Glutamatergic neuron (in vitro differentiated cells): Measurements from ENCODE around the gene ZNF367. TPM values are rescaled to one million over a fixed set of nuclear protein-coding genes. Genes with fewer than 3 reads are reported as not detected.

Source experiments
- DNase-seq: peaks from one replicate; pipeline ENCODE4 v3.0.0; 2022
- H3K27ac Mint-ChIP-seq: one replicate; pipeline ENCODE4 v1.8.0; 2020; ENCODE audit warnings: mild to moderate bottlenecking, mixed read lengths, inconsistent platforms; ENCODE audit not compliant: unreplicated experiment
- H3K27me3 Mint-ChIP-seq: one replicate; pipeline ENCODE4 v1.8.0; 2020; ENCODE audit warnings: mild to moderate bottlenecking, moderate library complexity, mixed read lengths, inconsistent platforms; ENCODE audit not compliant: unreplicated experiment
- H3K36me3 Mint-ChIP-seq: one replicate; pipeline ENCODE4 v1.8.0; 2020; ENCODE audit warnings: mild to moderate bottlenecking, mixed read lengths, inconsistent platforms; ENCODE audit not compliant: unreplicated experiment
- H3K4me1 Mint-ChIP-seq: one replicate; pipeline ENCODE4 v1.8.0; 2020; ENCODE audit warnings: mild to moderate bottlenecking, low read depth, mixed read lengths, inconsistent platforms; ENCODE audit not compliant: unreplicated experiment
- H3K4me3 Mint-ChIP-seq: one replicate; pipeline ENCODE4 v1.8.0; 2020; ENCODE audit warnings: mild to moderate bottlenecking, mixed read lengths, inconsistent platforms; ENCODE audit not compliant: unreplicated experiment
- H3K9me3 Mint-ChIP-seq: one replicate; pipeline ENCODE4 v1.8.0; 2020; ENCODE audit warnings: mild to moderate bottlenecking, moderate library complexity, mixed read lengths, inconsistent platforms; ENCODE audit not compliant: unreplicated experiment
- long read RNA-seq: library from polyadenylated mRNA; unstranded; transcript quantifications from one replicate; pipeline ENCODE4 v2.0.0, GENCODE V29; 2020; ENCODE audit not compliant: unreplicated experiment
- total RNA-seq: library from RNA; stranded (reverse); fragmentation: NEBNext Ultra II Directional; extraction: Animal tissue kit (Norgen Biotek cat#: 25700); gene quantifications from one replicate; pipeline ENCODE4 v1.2.1, GENCODE V29; 2021; ENCODE audit not compliant: unreplicated experiment
- TF ChIP-seq, protein P1 (sequence below): fragments of 200-600 bp; sonication (generic); IDR thresholded peaks from one replicate; pipeline ENCODE4 v1.5.0; 2021; ENCODE audit not compliant: partially characterized antibody, unreplicated experiment

Gene ZNF367
- 39.5 TPM for total RNA-seq
- long read RNA-seq, partial matches to known transcripts, result 1 of 6 reads
- long read RNA-seq, other reads (novel, unspliced or antisense), result 4 of 6 reads

DNA sequence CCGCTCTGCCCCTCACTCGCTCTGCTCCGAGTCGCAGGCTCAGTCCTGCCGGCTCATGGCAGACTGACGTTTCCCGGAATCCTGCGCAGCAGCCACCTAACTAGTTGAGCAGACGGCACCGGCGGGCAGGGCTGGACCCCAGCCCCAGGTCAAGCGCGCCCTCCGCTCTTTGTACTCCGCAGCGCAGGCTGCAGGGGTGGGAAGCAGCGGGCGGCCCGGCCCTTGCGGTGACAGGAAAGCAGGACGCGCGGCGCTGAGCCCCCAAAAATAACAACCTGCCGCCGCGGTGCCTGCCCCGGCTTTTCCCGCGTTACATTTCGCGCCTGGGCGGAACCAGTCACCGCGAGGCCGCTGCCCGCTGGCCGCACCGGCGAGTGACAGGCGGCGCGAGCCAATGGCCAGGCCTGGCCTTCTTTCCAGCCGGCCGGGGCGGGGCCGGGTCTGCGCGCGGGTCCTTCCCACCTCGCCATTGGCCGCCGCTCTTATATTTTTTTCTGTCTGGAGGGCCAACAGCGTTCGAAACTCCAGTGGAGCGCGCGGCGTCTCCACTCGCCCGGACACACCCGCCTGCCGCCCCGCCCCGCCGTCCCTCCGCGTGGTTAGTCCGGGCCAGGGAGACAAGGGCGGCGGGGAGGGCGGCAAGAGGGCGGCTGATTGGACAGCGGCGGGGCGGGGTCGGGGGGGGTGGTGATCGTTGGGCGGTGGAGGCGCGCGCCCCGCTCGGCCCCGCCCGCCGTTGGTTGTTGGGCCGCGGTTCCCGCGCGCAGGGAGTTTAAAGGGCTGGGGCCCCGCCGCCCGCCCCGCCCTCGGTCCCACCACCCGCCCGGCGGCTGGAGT is at the start of gene ZNF367:
Gene ZNF367 (minus strand): TSS at position 288 of the 837 bp plus-strand sequence. CDS start 338 bp downstream, outside the sequence.
- peaks cover 4% of the 10 kb centered on the region for H3K9me3 Mint-ChIP-seq
- TF ChIP-seq, protein P1, sequence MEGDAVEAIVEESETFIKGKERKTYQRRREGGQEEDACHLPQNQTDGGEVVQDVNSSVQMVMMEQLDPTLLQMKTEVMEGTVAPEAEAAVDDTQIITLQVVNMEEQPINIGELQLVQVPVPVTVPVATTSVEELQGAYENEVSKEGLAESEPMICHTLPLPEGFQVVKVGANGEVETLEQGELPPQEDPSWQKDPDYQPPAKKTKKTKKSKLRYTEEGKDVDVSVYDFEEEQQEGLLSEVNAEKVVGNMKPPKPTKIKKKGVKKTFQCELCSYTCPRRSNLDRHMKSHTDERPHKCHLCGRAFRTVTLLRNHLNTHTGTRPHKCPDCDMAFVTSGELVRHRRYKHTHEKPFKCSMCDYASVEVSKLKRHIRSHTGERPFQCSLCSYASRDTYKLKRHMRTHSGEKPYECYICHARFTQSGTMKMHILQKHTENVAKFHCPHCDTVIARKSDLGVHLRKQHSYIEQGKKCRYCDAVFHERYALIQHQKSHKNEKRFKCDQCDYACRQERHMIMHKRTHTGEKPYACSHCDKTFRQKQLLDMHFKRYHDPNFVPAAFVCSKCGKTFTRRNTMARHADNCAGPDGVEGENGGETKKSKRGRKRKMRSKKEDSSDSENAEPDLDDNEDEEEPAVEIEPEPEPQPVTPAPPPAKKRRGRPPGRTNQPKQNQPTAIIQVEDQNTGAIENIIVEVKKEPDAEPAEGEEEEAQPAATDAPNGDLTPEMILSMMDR, result no peak
- peak within 1 kb of the TSS; percentile 96 for H3K27ac Mint-ChIP-seq
- H3K4me3 Mint-ChIP-seq, result peak within 1 kb of the TSS; percentile 96
- no peaks in the 10 kb centered on the region for H3K36me3 Mint-ChIP-seq
- peak; percentile 97 for DNase-seq
- H3K27me3 Mint-ChIP-seq, result peaks cover 4% of the 10 kb centered on the region
- peaks cover 17% of the 10 kb centered on the region for H3K4me1 Mint-ChIP-seq

- TF ChIP-seq, protein P1, result no peak
- Mint-ChIP-seq H3K4me3 (no peak overlapping the region), H3K9me3 (no peaks in the 10 kb centered on the region), H3K27ac (no peak overlapping the region), H3K36me3 (peaks cover 4% of the 10 kb centered on the region), H3K27me3 (no peaks in the 10 kb centered on the region), H3K4me1 (no peaks in the 10 kb centered on the region)
- DNase-seq, result no peak
Measured at GRCh38 chr9:96467784-96468183, 49.6 kb upstream of the ZNF367 start.

DNA sequence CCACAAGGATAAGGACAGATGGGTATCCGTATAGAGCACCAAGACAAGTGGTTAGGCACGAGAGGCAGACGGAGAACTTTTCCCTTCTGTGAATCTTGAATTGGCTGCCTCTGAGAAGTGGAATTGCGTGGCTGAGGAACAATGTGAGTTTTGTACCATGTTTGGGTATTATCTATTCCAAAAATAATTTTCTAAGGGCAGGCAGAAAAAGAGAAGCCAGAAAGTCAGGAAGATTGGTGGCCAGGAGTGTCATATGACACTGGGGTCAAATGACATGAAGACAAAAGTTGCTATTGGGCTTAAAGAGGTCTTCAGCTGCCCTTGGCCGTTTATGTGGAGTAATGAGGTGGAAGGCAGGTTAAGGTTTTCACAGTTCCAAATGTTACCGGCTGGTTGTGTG is 46.3 kb upstream of the ZNF367 start:
- TF ChIP-seq, protein P1, result no peak
- Mint-ChIP-seq H3K4me3 (no peak overlapping the region), H3K36me3 (peaks cover 4% of the 10 kb centered on the region), H3K9me3 (no peaks in the 10 kb centered on the region), H3K4me1 (no peaks in the 10 kb centered on the region), H3K27me3 (no peaks in the 10 kb centered on the region), H3K27ac (no peak overlapping the region)
- DNase-seq, result no peak

GRCh38 chr9:96462541-96462940 is 44.4 kb upstream of the ZNF367 start:
- Mint-ChIP-seq H3K9me3 (peaks cover 2% of the 10 kb centered on the region), H3K4me3 (no peak overlapping the region), H3K4me1 (no peaks in the 10 kb centered on the region), H3K36me3 (peaks cover 4% of the 10 kb centered on the region), H3K27ac (no peak overlapping the region), H3K27me3 (no peaks in the 10 kb centered on the region)
- no peak for DNase-seq
- TF ChIP-seq, protein P1, result no peak

DNA sequence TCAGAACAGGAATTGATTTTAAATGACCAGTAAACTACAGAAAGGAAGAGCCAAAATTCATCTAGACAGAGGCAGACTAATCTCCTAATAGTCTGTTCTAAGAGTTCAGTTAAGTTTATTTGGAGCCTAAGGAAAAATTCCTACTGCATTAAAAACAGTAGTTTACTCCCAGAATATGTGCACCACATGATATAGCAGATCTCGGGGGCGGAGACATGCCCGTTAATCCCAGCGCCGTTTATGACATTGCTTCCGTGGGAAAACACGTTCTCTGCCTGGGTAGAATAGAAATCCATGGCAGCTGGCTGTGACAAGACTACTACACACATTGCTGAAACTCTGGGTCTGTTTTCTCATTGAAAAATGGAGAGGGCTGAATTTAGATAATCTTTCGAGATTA is 43.2 kb upstream of the ZNF367 start:
- Mint-ChIP-seq H3K27me3 (no peaks in the 10 kb centered on the region), H3K9me3 (peaks cover 2% of the 10 kb centered on the region), H3K36me3 (peaks cover 4% of the 10 kb centered on the region), H3K4me1 (no peaks in the 10 kb centered on the region), H3K27ac (no peak overlapping the region), H3K4me3 (no peak overlapping the region)
- no peak for DNase-seq
- TF ChIP-seq, protein P1, result no peak
